ENCODE results near the gene MZT1.

MZT1 gene

GRCh38 chr13:72680353-72680752, 47.1 kb downstream of the MZT1 start:
- DNase-seq (ENCODE audit: low read depth) = no peak

- no peak for DNase-seq (ENCODE audit: low read depth)
These were observed 49.1 kb downstream of the MZT1 start for GRCh38 chr13:72678312-72678711.

GRCh38 chr13:72677431-72677830, 50.0 kb downstream of the MZT1 start:
- no peak for DNase-seq (ENCODE audit: low read depth)

- no peak for DNase-seq (ENCODE audit: low read depth)
These were observed 61.0 kb downstream of the MZT1 start for GRCh38 chr13:72666391-72666790.

GRCh38 chr13:72662548-72662947, 64.9 kb downstream of the MZT1 start:
- DNase-seq (ENCODE audit: low read depth) = no peak
